Thyroid gland (tissue), 4 donors: ENCODE data around the gene SMARCAD1.

Experiments
- CTCF ChIP-seq, 6 experiments: fragments of 200-600 bp in 3 of 6; fragments of 450-650 bp in 3 of 6; sonication (generic) in 3 of 6; IDR thresholded peaks; one replicate each; pipeline ENCODE4 v1.5.1; 2016 to 2019; ENCODE audit warnings: antibody characterized with exemption in 6 of 6, mild to moderate bottlenecking in 2 of 6, inconsistent platforms in 1 of 6, moderate library complexity in 1 of 6
- POLR2A ChIP-seq, 2 donors: fragments of 450-650 bp; IDR thresholded peaks; one replicate each; pipeline ENCODE4 v1.6.1; 2017; ENCODE audit warnings: antibody characterized with exemption in 2 of 2, mild to moderate bottlenecking in 2 of 2, moderate library complexity in 1 of 2

- TF ChIP-seq CTCF (IDR thresholded peaks at IDR 0.05) (no peak), POLR2A (IDR thresholded peaks at IDR 0.05) (no peak)
These were observed 24.9 kb downstream of the SMARCAD1 start for GRCh38 chr4:94232519-94232918.
